Mesodermal cell (in vitro differentiated cells): ENCODE results near the gene SWSAP1.
"Not testable (repeated sequence)": the region's sequence is repeated elsewhere in the genome, so short reads cannot be mapped to it uniquely, and the experiment has no call there.

Experiments used
- H3K27ac ChIP-seq: 2 replicates; pipeline ENCODE4 v1.7.0; 2013; ENCODE audit warnings: mild to moderate bottlenecking, low read depth, low read length, moderate library complexity; ENCODE audit not compliant: severe bottlenecking
- H3K36me3 ChIP-seq: 2 replicates; pipeline ENCODE4 v1.7.1; 2013; ENCODE audit warnings: mild to moderate bottlenecking, low read length, moderate library complexity; ENCODE audit not compliant: control insufficient read depth, insufficient read depth
- H3K4me1 ChIP-seq: one replicate; pipeline ENCODE4 v1.7.1; 2013; ENCODE audit warnings: mild to moderate bottlenecking, low read length; ENCODE audit not compliant: insufficient read depth, control insufficient read depth, poor library complexity, severe bottlenecking
- H3K4me3 ChIP-seq: 2 replicates; pipeline ENCODE4 v1.7.0; 2013; ENCODE audit warnings: low read length, control low read depth, mild to moderate bottlenecking; ENCODE audit not compliant: insufficient read depth, poor library complexity, severe bottlenecking; ENCODE audit errors: extremely low read depth
- H3K9me3 ChIP-seq: 2 replicates; pipeline ENCODE4 v1.7.1; 2013; ENCODE audit warnings: mild to moderate bottlenecking, low read length, moderate library complexity; ENCODE audit not compliant: control insufficient read depth
- WGBS, 2 experiments: methylation state at CpG; one replicate each; pipeline ENCODE4 v1.1.5; 2013; ENCODE audit warnings: missing lambda C conversion rate in 2 of 2; ENCODE audit not compliant: insufficient coverage in 2 of 2; 5-methylcytosine and 5-hydroxymethylcytosine counted together

SWSAP1 gene

GRCh38 chr19:11338569-11339253 is 35.8 kb upstream of the SWSAP1 start:
- Histone ChIP-seq H3K9me3 (no peaks in the 10 kb centered on the region), H3K4me3 (peak overlapping the region; percentile 64), H3K27ac (no peak overlapping the region), H3K36me3 (peaks cover 32% of the 10 kb centered on the region), H3K4me1 (peaks cover 4% of the 10 kb centered on the region)
- 26 to 56% methylated on average over 8 to 16 of the region's 21 CpGs for WGBS, 2 experiments

- Histone ChIP-seq H3K9me3 (no peaks in the 10 kb centered on the region), H3K4me3 (peak within 1 kb of the TSS; percentile 64), H3K4me1 (peaks cover 4% of the 10 kb centered on the region), H3K36me3 (peaks cover 25% of the 10 kb centered on the region), H3K27ac (no peak within 1 kb of the TSS)
- 13 to 14% methylated on average over 17 to 43 of the region's 53 CpGs for WGBS, 2 experiments
These were observed 35.0 kb upstream of the SWSAP1 start, which contains the start of gene RAB3D for GRCh38 chr19:11339254-11340098. Gene RAB3D (minus strand): TSS chr19:11339657. CDS start chr19:11337399, 2,258 bp downstream.

- H3K4me3 ChIP-seq, H3K9me3 ChIP-seq, H3K4me1 ChIP-seq, H3K27ac ChIP-seq: not testable (repeated sequence)
- WGBS, 2 experiments = 79 to 94% methylated on average over 4 to 6 of the region's 8 CpGs
- peaks cover 21% of the 10 kb centered on the region for H3K36me3 ChIP-seq
These were observed 34.4 kb upstream of the SWSAP1 start for GRCh38 chr19:11340099-11340467.

- Histone ChIP-seq H3K36me3 (peaks cover 4% of the 10 kb centered on the region), H3K4me1 (peaks cover 4% of the 10 kb centered on the region), H3K4me3 (no peak overlapping the region), H3K27ac (no peak overlapping the region), H3K9me3 (no peaks in the 10 kb centered on the region)
- WGBS, 2 experiments = 80% methylated on average over 1 of the region's 3 CpGs; no CpG with 5 or more reads in 1 of the 2 experiments
These were observed 32.0 kb upstream of the SWSAP1 start for GRCh38 chr19:11342429-11342828.

- Histone ChIP-seq H3K4me1 (no peaks in the 10 kb centered on the region), H3K4me3 (peak overlapping the region; percentile 70), H3K27ac (no peak overlapping the region), H3K36me3 (peaks cover 4% of the 10 kb centered on the region), H3K9me3 (no peaks in the 10 kb centered on the region)
- WGBS, 2 experiments = 81% methylated on average over 9 of the region's 15 CpGs
These were observed 29.2 kb upstream of the SWSAP1 start for GRCh38 chr19:11345122-11345803.

GRCh38 chr19:11346104-11346940 is 28.1 kb upstream of the SWSAP1 start, which contains the start of the genes CCDC159 and TMEM205:
Gene CCDC159 (plus strand): TSS chr19:11346519. CDS start chr19:11346607, 88 bp downstream.
Gene TMEM205 (minus strand): TSS chr19:11346268. CDS start chr19:11345619, 649 bp downstream.
- H3K9me3 ChIP-seq = no peaks in the 10 kb centered on the region
- 0 to 1% methylated on average over 41 of the region's 50 CpGs for WGBS, 2 experiments
- H3K4me1 ChIP-seq = no peaks in the 10 kb centered on the region
- H3K27ac ChIP-seq = peak within 1 kb of the TSS; percentile 29
- peak within 1 kb of the TSS; percentile 70 for H3K4me3 ChIP-seq
- peaks cover 4% of the 10 kb centered on the region for H3K36me3 ChIP-seq

GRCh38 chr19:11347546-11348039 is 26.9 kb upstream of the SWSAP1 start:
- Histone ChIP-seq H3K36me3 (no peaks in the 10 kb centered on the region), H3K9me3 (no peaks in the 10 kb centered on the region), H3K4me1 (no peaks in the 10 kb centered on the region), H3K27ac (no peak overlapping the region), H3K4me3 (no peak overlapping the region)
- WGBS, 2 experiments = 80 to 89% methylated on average over 6 to 7 of the region's 7 CpGs

- Histone ChIP-seq H3K36me3 (no peaks in the 10 kb centered on the region), H3K9me3 (no peaks in the 10 kb centered on the region), H3K4me3 (no peak overlapping the region), H3K27ac (no peak overlapping the region), H3K4me1 (no peaks in the 10 kb centered on the region)
- WGBS, 2 experiments = 86 to 89% methylated on average over 4 of the region's 4 CpGs
These were observed 25.3 kb upstream of the SWSAP1 start for GRCh38 chr19:11349171-11349570.

GRCh38 chr19:11354102-11354501 is 20.4 kb upstream of the SWSAP1 start:
- H3K27ac ChIP-seq, H3K36me3 ChIP-seq, H3K9me3 ChIP-seq, H3K4me1 ChIP-seq, H3K4me3 ChIP-seq: not testable (repeated sequence)
- 97 to 98% methylated on average over 4 of the region's 4 CpGs for WGBS, 2 experiments
